ENCODE measurements around the gene FER. TPM values are rescaled to one million over a fixed set of nuclear protein-coding genes. Genes with fewer than 3 reads are reported as not detected.

FER gene
- total RNA-seq, 4 donors from 2014 or later: 2.2 to 7.5 (median 3.7) TPM

DNA sequence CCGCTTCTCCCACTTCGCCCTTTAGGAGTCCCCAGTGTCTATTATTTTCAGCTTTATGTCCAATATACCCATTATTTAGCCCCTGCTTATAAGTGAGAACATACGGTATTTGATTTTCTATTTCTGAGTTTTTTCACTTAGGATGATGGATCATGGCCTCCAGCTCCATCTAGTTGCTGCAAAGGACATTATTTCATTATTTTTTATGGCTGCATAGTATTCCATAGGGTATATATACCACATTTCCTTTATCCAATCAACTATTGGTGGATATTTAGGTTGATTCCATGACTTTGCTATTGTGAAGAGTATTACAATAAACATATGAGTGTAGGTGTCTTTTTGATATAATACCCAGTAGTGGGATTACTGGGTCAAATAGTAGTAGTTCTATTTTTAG is 162.9 kb downstream of the FER start:
- intact Hi-C loops (cut with DNase I; ENCODE audit: low total_unique reads) (no loop called here), in situ Hi-C loops (cut with MboI; ENCODE audit: low sequenced_read_pairs in 4 of 4) (no loop called here)
- no peak for DNase-seq
- TF ChIP-seq CTCF (IDR thresholded peaks at IDR 0.05 in 4 of 5, conservative IDR thresholded peaks at IDR 0.05 in 1 of 5) (no peak), POLR2A (IDR thresholded peaks at IDR 0.05) (no peak)
- no peaks in the 10 kb centered on the region for H3K4me1 ChIP-seq
- H3K4me3 ChIP-seq: no peak overlapping the region
- no peaks in the 10 kb centered on the region for H3K27me3 ChIP-seq
- no peak for ATAC-seq
- no peaks in the 10 kb centered on the region for H3K36me3 ChIP-seq
- no peaks in the 10 kb centered on the region for H3K9me3 ChIP-seq
- H3K27ac ChIP-seq: no peak overlapping the region

DNA sequence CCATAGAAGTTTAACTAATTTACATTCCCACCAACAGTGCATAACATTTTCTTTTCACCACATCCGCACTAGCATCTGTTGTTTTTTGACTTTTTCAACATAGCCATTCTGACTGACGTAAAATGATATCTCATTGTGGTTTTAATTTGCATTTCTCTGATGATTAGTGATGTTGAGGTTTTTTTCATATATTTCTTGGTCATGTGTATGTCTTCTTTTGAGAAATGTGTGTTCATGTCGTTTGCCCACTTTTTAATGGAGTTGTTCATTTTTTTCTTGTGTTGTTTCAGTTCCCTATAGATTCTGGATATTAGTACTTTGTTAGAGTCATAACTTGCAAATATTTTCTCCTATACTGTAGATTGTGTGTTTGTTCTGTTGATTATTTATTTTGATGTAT is 163.4 kb downstream of the FER start:
- intact Hi-C loops (cut with DNase I; ENCODE audit: low total_unique reads): no loop called here
- Histone ChIP-seq H3K4me3 (no peak overlapping the region), H3K9me3 (no peaks in the 10 kb centered on the region), H3K27me3 (no peaks in the 10 kb centered on the region), H3K36me3 (no peaks in the 10 kb centered on the region), H3K4me1 (no peaks in the 10 kb centered on the region), H3K27ac (no peak overlapping the region)
- ATAC-seq (no peak), DNase-seq (no peak)
- no peak for TF ChIP-seq CTCF (IDR thresholded peaks at IDR 0.05 in 4 of 5, conservative IDR thresholded peaks at IDR 0.05 in 1 of 5)
- TF ChIP-seq POLR2A (IDR thresholded peaks at IDR 0.05): no peak
- in situ Hi-C loops (cut with MboI; ENCODE audit: low sequenced_read_pairs in 4 of 4): no loop called here

DNA sequence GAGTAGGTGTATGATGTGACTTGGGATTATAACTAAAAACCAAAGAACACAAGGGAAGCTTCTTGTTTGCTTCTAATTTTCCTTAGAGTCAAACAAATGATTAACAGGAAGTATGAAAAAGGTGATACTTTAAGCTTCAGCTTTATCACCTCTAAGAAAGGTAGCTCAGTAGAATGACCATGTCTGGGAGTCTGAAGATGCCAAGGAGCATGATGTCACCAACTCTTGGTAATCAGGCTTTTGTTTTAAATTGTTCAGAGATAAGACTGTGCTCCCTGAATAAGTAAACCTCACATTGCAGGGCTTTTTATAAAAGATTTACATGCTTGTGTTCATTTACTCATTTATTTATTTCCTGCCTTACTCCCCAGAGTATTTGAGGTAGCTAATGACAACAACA is 169.9 kb downstream of the FER start:
- in situ Hi-C loops (cut with MboI; ENCODE audit: low sequenced_read_pairs in 4 of 4) (no loop called here), intact Hi-C loops (cut with DNase I; ENCODE audit: low total_unique reads) (no loop called here)
- Histone ChIP-seq H3K27ac (no peak overlapping the region), H3K27me3 (no peaks in the 10 kb centered on the region), H3K4me1 (no peaks in the 10 kb centered on the region), H3K9me3 (no peaks in the 10 kb centered on the region), H3K4me3 (no peak overlapping the region), H3K36me3 (no peaks in the 10 kb centered on the region)
- no peak for DNase-seq
- no peak for ATAC-seq
- no peak for TF ChIP-seq POLR2A (IDR thresholded peaks at IDR 0.05)
- TF ChIP-seq CTCF (IDR thresholded peaks at IDR 0.05 in 4 of 5, conservative IDR thresholded peaks at IDR 0.05 in 1 of 5): no peak

GRCh38 chr5:108919591-108920326 is 172.1 kb downstream of the FER start:
- no peaks in the 10 kb centered on the region for H3K36me3 ChIP-seq
- intact Hi-C loops (cut with DNase I; ENCODE audit: low total_unique reads): no loop called here
- no peak overlapping the region for H3K4me3 ChIP-seq
- in situ Hi-C loops (cut with MboI; ENCODE audit: low sequenced_read_pairs in 4 of 4): no loop called here
- no peak for TF ChIP-seq POLR2A (IDR thresholded peaks at IDR 0.05)
- TF ChIP-seq CTCF (IDR thresholded peaks at IDR 0.05 in 4 of 5, conservative IDR thresholded peaks at IDR 0.05 in 1 of 5): no peak
- no peaks in the 10 kb centered on the region for H3K9me3 ChIP-seq
- H3K27me3 ChIP-seq: no peaks in the 10 kb centered on the region
- ATAC-seq (no peak), DNase-seq (no peak)
- H3K4me1 ChIP-seq: no peaks in the 10 kb centered on the region
- no peak overlapping the region for H3K27ac ChIP-seq

Data from gastrocnemius medialis (tissue), 4 donors.